GM19023 (cell line): ENCODE data around the gene FRS2.

Experiments
- ATAC-seq: cut with Tn5 transposase; IDR thresholded peaks from one replicate; pipeline ENCODE4 v1.9.1; 2021; ENCODE audit warnings: mild to moderate bottlenecking, moderate library complexity; ENCODE audit not compliant: unreplicated experiment

Gene FRS2

DNA sequence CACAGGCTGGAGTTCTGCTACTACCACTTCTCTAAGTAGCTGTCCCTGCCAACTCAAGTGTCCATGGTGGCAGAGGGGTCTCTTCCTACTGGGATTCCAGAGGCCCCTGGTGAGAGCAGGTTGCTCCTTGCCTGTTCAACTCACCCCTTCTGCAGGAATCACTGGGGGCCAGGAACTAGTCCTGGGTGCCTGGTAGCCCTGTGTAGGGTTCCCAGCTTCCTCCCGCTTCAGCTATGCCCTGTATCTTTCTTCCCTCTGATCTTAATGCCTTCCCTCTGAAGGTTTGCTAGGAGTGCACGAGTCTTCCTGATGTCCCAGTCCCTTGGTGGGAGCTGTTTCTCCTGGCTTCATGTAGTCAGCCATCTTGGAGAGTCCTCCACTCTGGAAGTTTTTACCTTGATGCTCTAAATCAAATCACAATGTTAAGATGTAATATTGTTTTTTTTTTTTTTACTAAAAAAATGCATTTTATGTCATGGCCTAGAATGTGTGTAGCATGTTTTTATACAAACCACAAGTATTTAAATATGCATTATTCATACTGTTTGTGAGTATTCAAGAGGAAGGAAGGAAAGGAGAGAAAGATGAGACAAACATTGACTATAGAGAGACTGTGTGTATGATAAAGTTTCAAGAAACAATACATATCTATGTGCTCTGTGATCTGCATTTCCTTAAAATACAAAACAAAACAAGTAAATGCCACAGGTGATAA is 54.7 kb downstream of the FRS2 start:
- ATAC-seq, result no peak

- ATAC-seq, result no peak
Measured at GRCh38 chr12:69527506-69528272, 57.5 kb downstream of the FRS2 start.

- no peak for ATAC-seq
Measured at GRCh38 chr12:69529021-69529420, 58.8 kb downstream of the FRS2 start.

GRCh38 chr12:69533844-69534243 is 63.7 kb downstream of the FRS2 start:
- no peak for ATAC-seq

DNA sequence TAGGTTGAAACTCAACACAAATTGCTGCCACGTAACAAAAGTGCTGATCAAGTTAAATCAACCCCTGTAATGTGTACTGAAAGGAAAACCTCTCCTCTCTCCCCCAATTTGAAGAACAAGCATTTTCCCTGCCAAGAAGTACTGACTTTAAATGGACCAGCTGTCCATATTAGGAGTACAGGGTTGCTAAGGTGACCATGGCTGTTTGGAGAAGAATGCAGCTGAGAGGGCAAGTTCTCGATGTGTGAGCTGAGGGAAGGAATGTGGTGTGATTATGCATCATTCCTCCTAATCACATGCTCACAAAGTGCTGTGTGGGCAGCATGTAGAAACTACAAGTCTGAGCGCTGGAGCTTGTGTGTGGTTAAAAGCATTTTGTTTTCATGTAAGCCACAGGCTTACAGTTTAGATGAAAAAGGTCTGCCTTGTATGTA is 64.2 kb downstream of the FRS2 start:
- peak; percentile 89 for ATAC-seq

DNA sequence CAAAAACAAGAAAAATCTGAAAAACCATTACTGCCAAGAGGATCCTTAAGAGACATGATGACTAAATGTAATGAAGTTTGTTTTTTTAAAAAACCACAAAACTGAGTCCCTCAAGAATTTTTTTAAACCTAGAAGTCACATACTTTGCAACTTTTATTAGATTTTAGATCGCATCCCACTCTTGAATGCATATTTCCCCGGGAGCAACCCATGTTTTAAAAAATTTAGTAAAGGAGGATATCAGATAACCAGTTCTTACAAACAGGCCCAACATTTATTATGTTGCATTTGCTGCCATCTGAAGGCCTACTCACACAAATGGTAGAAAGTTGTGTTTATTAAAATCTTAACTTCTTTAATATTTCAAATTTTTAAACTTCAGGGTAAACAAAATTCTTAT is 70.8 kb downstream of the FRS2 start:
- no peak for ATAC-seq

DNA sequence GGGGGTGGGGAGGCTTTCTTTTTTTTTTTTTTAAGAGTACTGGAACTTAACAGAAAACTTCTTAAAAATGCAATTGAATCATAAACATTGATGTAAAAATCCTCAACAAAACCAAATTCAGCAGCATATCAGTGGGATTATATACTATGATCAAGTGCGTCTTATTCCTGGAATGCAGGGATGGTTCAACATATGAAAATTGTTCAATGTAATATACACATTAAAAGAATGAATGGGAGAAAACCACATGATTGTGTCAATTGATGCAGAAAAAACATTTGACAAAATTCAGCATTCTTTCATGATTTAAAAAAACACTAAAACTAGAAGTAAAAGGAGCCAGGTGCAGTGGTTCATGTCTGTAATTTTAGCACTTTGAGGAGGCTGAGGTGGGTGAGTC is 73.9 kb downstream of the FRS2 start:
- ATAC-seq, result no peak

DNA sequence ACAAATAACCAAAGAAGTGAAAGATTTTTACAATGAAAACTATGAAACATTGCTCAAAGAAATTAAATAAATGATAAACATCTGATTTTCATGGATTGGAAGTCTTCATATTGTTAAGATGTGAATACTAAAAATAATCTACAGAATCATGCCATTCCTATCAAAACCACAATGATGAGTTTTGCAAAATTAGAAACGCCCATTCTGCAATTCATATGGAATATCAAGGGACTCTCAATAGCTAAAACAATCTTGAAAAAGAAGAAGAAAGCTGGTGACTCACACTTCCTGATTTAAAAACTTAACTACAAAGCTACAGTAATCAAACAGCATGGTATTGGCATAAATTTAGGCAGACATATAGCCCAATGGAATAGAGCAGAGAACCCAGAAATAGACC is 74.9 kb downstream of the FRS2 start:
- no peak for ATAC-seq

DNA sequence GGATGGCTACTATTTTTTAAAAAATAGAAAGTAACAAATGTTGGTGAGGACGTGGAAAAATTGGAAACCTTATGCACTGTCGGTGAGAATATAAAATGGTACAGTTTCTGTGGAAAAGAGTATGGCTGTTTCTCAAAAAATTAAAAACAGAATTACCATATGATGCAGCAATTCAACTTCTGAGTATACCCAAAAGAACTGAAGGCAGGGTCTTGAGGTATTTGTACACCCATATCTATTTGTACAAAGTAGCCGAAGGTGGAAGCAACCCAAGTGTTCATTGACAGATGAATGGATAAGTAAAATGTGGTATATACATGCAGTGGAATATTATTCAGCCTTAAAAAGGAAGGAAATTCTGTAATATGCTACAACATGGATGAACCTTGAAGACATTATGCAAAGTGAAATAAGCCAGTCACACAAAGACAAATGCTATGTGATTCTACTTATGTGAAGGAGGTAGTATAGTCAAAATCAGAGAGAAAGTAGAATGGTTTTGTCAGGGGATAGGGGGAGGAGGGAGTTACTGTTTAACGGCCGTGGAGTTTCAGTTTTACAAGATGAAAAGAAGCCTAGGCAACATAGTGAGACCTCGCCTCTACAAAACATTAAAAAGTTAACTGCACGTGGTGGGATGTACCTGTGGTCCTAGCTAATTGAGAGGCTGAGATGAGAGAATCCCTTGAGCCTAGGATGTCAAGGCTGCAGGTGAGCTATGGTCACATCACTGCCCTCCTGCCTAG is 76.7 kb downstream of the FRS2 start:
- peak; percentile 88 for ATAC-seq

GRCh38 chr12:69548687-69549086 is 78.5 kb downstream of the FRS2 start:
- ATAC-seq, result no peak

- ATAC-seq, result no peak
Measured at GRCh38 chr12:69550569-69551350, 80.6 kb downstream of the FRS2 start.

GRCh38 chr12:69553628-69554248 is 83.5 kb downstream of the FRS2 start:
- no peak for ATAC-seq

- no peak for ATAC-seq
Measured at GRCh38 chr12:69555461-69555860, 85.3 kb downstream of the FRS2 start.

GRCh38 chr12:69556383-69556782 is 86.2 kb downstream of the FRS2 start:
- ATAC-seq, result no peak

- ATAC-seq, result no peak
Measured at GRCh38 chr12:69563166-69563762, 93.1 kb downstream of the FRS2 start.

DNA sequence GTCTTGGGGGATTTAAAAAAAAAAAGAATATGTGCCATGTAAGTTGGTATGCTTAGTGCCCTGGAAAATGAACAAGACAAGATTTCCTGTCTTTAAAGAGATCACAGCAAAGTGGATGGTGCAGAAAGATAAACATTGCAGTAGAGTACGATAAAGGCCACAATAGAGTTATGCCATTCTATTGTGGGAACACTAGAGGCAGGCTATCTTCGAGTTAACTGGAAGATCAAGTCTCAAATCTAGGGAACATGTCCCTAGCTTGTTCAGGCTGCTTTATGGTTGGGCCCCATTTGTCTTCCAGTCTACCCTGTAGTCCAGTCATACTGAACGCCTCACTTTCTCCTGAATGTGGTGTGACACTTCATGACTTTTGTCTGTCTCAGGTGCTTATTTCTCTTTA is 96.4 kb downstream of the FRS2 start:
- ATAC-seq, result no peak

- ATAC-seq, result no peak
Measured at GRCh38 chr12:69569236-69569635, 99.0 kb downstream of the FRS2 start.

DNA sequence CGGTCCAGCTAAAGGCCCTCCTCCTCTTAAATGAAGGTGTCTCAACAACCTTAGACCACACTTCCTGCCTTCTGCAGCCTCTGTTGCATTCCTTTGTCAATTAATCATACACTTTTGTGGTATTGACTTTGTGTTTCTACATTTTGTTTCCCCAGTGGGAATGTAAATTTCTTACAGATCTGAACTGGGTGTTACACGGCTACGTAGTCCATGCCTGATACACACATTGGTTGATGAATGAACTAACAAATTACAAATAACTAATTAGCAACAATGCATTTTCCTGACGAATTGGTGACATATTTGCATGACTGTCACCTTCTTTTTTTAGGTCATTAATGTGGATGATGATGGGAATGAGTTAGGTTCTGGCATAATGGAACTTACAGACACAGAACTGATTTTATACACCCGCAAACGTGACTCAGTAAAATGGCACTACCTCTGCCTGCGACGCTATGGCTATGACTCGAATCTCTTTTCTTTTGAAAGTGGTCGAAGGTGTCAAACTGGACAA is 99.9 kb downstream of the FRS2 start:
- ATAC-seq, result no peak

- no peak for ATAC-seq
Measured at GRCh38 chr12:69570545-69571399, 100.6 kb downstream of the FRS2 start.
